Iris pigment epithelial cell (primary cell): ENCODE results near the gene EXOG.
"Not testable (repeated sequence)": the region's sequence is repeated elsewhere in the genome, so short reads cannot be mapped to it uniquely, and the experiment has no call there.

ENCODE experiments used
- DNase-seq: peaks from one replicate; pipeline ENCODE4 v3.0.0-alpha.2; 2011; ENCODE audit warnings: low read depth

Gene EXOG

GRCh38 chr3:38563886-38564270 is 67.7 kb downstream of the EXOG start:
- DNase-seq = no peak

GRCh38 chr3:38564631-38565338 is 68.6 kb downstream of the EXOG start:
- no peak for DNase-seq

DNA sequence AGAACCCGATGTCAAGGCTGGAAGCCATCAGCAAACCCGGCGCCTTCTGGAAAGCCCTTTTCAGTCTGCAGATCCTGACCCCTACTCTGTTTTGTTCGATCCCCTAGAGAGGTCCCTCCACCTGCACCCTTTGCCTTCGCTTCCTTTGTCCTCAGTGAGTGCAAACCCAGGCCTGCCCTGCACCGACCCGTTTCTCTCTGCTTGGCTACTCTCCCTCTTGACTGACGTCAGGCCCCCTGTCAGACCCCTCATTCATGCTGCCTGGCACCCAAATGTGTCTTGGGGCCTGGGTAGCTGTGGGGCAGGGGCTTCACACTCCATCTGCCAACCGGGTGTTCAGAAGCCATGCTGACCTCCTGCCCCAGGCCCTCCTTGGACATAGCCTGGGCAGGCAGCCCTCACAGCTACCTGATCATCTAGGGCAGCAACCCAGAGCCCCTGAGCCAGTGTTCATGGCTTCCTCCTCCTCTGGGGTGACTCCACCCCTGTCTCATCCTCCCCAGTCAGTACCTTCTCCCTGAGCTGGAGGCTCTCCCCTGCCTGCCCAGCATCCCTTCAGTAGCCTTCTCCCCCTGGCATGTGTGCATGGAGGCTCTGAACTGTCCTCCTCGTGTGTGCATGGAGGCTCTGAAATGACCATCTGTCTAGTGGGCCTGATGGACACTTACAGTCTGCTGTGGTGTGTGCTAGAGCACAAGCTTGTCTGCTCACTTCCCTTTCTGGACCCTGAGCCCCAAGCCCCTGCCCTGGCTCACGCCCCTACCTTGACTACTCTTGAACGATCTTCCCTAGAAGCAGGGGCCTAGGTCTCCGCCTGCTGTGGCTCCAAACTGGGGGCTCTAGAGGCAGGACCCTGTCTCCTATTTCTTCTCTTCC is 69.4 kb downstream of the EXOG start:
- no peak for DNase-seq

DNA sequence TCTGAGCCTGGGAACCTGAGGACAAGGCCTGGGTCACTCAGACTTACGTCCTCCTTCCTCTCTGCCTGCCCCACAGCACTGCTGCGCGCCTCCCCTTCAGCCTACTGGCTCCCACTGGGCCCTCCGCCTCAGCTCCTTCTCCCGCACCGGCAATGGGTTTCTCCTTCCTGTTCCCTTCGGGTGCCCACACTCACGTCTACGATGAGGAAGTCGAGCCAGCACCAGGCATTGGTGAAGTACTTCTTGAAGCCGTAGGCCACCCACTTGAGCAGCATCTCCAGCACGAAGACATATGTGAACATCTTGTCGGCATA is 70.0 kb downstream of the EXOG start:
- no peak for DNase-seq

DNA sequence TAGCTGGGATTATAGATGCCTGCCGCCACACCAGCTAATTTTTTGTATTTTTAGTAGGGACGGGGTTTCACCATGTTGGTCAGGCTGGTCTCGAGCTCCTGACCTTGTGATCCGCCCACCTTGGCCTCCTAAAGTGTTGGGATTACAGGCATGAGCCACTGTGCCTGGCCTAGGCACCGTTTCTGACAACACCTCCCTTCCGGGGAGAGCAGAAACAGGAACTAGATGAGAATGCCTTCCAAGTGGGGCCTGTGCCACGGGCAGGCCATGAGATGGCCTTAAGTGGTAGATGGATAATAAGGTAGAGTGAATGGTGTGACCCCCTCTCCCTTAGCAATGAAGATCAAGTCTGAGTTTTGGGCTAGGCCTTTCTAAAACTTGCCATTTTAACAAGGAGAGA is 70.7 kb downstream of the EXOG start:
- not testable (repeated sequence) for DNase-seq

- no peak for DNase-seq
These were observed 71.4 kb downstream of the EXOG start for GRCh38 chr3:38567498-38567897.

DNA sequence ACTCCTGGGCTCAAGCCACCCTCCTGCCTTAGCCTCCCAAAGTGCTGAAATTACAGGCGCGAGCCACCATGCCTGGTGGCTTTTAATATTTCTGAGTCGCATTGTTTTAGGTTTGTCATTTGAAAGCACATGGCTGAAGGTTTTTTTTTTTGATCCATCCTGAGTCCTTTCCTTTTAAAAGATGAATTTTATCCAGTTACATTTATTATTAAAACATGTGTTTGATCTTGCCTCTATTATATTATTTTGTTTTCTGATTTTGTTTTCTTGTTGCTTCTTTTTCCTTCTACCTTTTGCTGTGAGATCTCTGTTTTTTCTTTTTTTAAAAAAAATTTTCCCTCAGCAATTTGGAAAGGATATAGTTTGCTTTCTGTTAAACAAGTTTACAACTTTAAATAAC is 77.0 kb downstream of the EXOG start:
- no peak for DNase-seq

DNA sequence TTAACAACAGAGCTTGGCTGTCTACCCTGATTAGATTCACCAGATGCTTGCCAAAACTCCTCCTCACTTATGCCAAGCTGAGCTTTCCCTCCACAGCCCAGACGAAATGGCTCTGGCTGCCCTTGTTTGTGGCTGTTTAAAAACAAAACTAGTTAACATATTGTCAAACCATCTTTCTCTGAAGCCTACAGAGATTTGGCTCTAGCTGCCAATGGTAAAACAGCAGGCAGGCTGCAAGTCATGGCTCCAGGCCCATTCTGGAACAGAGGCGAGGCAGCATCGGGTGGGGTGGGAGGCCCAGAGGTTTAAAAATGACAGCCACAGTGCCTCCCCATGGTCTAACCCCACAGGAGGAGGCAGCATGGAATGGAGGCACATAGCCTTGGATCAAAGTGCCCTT is 77.4 kb downstream of the EXOG start:
- DNase-seq = no peak

DNA sequence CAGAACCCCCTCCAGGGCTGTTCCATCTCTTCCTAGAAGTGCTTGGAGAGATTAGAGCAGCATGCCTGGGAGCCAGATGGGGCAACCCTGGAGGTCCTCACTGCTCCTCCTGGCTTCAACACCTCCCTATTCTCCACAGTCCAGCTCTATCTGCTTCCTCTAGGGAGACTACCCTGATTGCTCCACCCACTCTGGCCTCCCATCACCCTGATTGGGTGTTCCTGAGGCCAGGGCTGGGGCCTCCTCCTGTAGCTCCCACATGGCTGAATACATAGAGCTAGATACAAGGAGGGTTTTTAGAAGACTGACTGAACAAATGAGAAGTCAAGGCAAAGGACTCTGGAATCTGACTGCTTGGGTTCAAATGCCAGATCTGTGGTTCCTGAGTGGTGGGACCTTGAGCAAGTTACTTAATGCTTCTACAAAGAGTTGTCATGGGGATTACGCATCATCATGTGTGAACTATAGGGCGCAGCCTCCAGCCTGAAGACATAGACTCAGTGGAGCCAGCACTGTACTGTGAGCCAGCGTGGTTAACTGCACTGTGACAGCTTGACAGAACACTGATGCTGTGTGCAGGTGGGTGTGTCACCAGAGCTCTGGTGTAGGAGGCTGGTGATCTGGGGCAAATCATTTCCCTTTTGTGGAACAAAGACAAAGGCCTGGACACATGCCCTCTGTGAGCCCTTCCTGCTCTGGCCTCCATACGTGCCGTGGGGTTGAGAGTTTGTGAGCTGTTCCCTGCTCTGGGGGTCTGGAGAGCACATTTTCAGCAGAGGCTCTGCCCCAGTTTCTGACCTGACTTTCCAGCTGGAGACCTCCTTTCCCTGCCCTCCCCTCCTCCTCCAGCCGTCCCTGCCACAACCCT is 78.5 kb downstream of the EXOG start:
- no peak for DNase-seq

GRCh38 chr3:38575279-38575843 is 79.2 kb downstream of the EXOG start:
- DNase-seq = no peak
